Small intestine (tissue), 7 donors: ENCODE measurements around the gene CDH5. TPM values are rescaled to one million over a fixed set of nuclear protein-coding genes. Genes with fewer than 3 reads are reported as not detected.

ENCODE experiments used
- DNase-seq, 2 donors: peaks; one replicate each; pipeline versions ENCODE4 v3.0.0 to v3.0.0-alpha.2; 2013
- FAIRE-seq: peaks from 2 replicates; lab custom pipeline; 2012; peaks lifted over from hg19 to GRCh38; lab: Jason Lieb, UNC
- H3K27ac ChIP-seq, 3 donors: one replicate each; pipeline ENCODE4 v1.5.1; 2013; ENCODE audit warnings: low read length in 2 of 3, mild to moderate bottlenecking in 2 of 3, control low read depth in 1 of 3, inconsistent platforms in 1 of 3, low read depth in 1 of 3, moderate library complexity in 1 of 3
- H3K27me3 ChIP-seq, 3 donors: one replicate each; pipeline ENCODE4 v1.6.1; 2013; ENCODE audit warnings: low read length in 3 of 3, inconsistent platforms in 1 of 3; ENCODE audit not compliant: control insufficient read depth in 3 of 3, insufficient read depth in 3 of 3
- H3K36me3 ChIP-seq, 3 donors: one replicate each; pipeline ENCODE4 v1.6.1; 2013; ENCODE audit warnings: low read length in 3 of 3, inconsistent platforms in 1 of 3, low read depth in 1 of 3, mild to moderate bottlenecking in 1 of 3, moderate library complexity in 1 of 3; ENCODE audit not compliant: control insufficient read depth in 3 of 3, insufficient read depth in 2 of 3
- H3K4me1 ChIP-seq, 3 donors: one replicate each; pipeline ENCODE4 v1.6.1; 2013; ENCODE audit warnings: low read length in 2 of 3, inconsistent platforms in 1 of 3, low read depth in 1 of 3, mild to moderate bottlenecking in 1 of 3, moderate library complexity in 1 of 3; ENCODE audit not compliant: control insufficient read depth in 3 of 3, insufficient read depth in 2 of 3
- H3K4me3 ChIP-seq, 3 donors: one replicate each; pipeline ENCODE4 v1.5.1; 2013; ENCODE audit warnings: low read length in 3 of 3, control low read depth in 1 of 3, inconsistent platforms in 1 of 3, low read depth in 1 of 3, mild to moderate bottlenecking in 1 of 3, moderate library complexity in 1 of 3
- H3K9me3 ChIP-seq, 2 donors: one replicate each; pipeline ENCODE4 v1.6.1; 2013; ENCODE audit warnings: low read depth in 1 of 2, low read length in 1 of 2; ENCODE audit not compliant: control insufficient read depth in 2 of 2, insufficient read depth in 1 of 2
- WGBS, 3 donors: extraction: QIAGEN DNeasy Blood & Tissue Kit; methylation state at CpG; one replicate each; pipeline ENCODE4 v1.1.7; 2013; 5-methylcytosine and 5-hydroxymethylcytosine counted together
- polyA plus RNA-seq, 4 donors: library from polyadenylated mRNA; stranded (reverse) in 3 of 4; unstranded in 1 of 4; fragments of 200-250 nt in 3 of 4; fragments of 120-200 nt in 1 of 4; gene quantifications; one replicate each; pipeline versions ENCODE4 v1.2.1 to v1.2.3, GENCODE V29; 2013
- donor health status: healthy with polysubstance abuse.
- donor health status: control.
- donor health status: control.
- donor health status: Bipolar disorder and iron deficiency.
- donor health status: healthy.

Gene CDH5
- polyA plus RNA-seq, 4 donors = 0.45 to 28.8 (median 7.6) TPM

DNA sequence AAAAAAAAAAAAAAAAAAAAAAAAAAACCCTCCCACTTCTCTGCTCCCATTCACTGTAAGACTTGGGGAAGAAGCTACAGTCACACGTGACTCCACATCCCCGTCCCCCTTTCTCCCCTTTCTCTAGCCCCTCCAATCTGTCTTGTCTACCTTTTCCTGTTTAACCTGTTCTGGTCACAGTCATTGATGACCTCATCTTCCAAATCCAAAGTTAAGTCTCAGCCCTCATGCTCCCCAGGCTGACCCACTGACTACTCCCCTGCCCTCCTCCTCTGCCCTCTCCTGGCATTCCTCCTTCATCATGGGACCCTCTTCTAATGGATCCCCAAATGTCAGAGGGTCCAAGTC, 1.6 kb upstream of the CDH5 start:
- H3K27me3 ChIP-seq = peaks cover 0 to 16% (median 2%) of the 10 kb centered on the region in 3 donors
- WGBS, 3 donors = 35 to 52% (median 52%) methylated on average over 2 of the region's 2 CpGs
- H3K4me1 ChIP-seq = no peaks in the 10 kb centered on the region
- DNase-seq (no peak), FAIRE-seq (no peak)
- H3K27ac ChIP-seq = peak overlapping the region in 2 of 3 donors; percentile 23 to 46
- no peak overlapping the region for H3K4me3 ChIP-seq
- H3K9me3 ChIP-seq = no peaks in the 10 kb centered on the region
- H3K36me3 ChIP-seq = no peaks in the 10 kb centered on the region

- no peaks in the 10 kb centered on the region for H3K36me3 ChIP-seq
- no peak for DNase-seq
- H3K27ac ChIP-seq = peak overlapping the region in 2 of 3 donors; percentile 23 to 74
- WGBS, 3 donors = 26 to 38% (median 36%) methylated on average over 4 of the region's 4 CpGs
- H3K27me3 ChIP-seq = peaks cover 0 to 15% (median 2%) of the 10 kb centered on the region in 3 donors
- H3K4me1 ChIP-seq = no peaks in the 10 kb centered on the region
- FAIRE-seq = no peak
- no peak overlapping the region for H3K4me3 ChIP-seq
- no peaks in the 10 kb centered on the region for H3K9me3 ChIP-seq
These were observed 840 bp upstream of the CDH5 start for GRCh38 chr16:66365651-66366050.

- H3K27ac ChIP-seq = peak overlapping the region in 1 of 3 donors; percentile 84
- no peaks in the 10 kb centered on the region for H3K36me3 ChIP-seq
- peak overlapping the region in 1 of 3 donors; percentile 12 for H3K4me3 ChIP-seq
- no peaks in the 10 kb centered on the region for H3K4me1 ChIP-seq
- DNase-seq = no peak
- H3K9me3 ChIP-seq = no peaks in the 10 kb centered on the region
- H3K27me3 ChIP-seq = peaks cover 0 to 4% (median 0%) of the 10 kb centered on the region in 3 donors
- FAIRE-seq = no peak
- 62 to 66% (median 66%) methylated on average over 11 of the region's 11 CpGs for WGBS, 3 donors
These were observed 1.7 kb downstream of the CDH5 start for GRCh38 chr16:66367968-66368891.

GRCh38 chr16:66369055-66369592, 2.6 kb downstream of the CDH5 start:
- DNase-seq (no peak), FAIRE-seq (no peak)

GRCh38 chr16:66370786-66371684, 4.5 kb downstream of the CDH5 start:
- DNase-seq (no peak), FAIRE-seq (no peak)
- H3K4me1 ChIP-seq = no peaks in the 10 kb centered on the region
- H3K27me3 ChIP-seq = no peaks in the 10 kb centered on the region
- WGBS, 3 donors = 59 to 70% (median 64%) methylated on average over 9 of the region's 9 CpGs
- H3K4me3 ChIP-seq = no peak overlapping the region
- H3K9me3 ChIP-seq = no peaks in the 10 kb centered on the region
- no peak overlapping the region for H3K27ac ChIP-seq
- H3K36me3 ChIP-seq = no peaks in the 10 kb centered on the region

More at GRCh38 chr16:66369055-66369592, 2.6 kb downstream of the CDH5 start:
- peak overlapping the region in 1 of 3 donors; percentile 12 for H3K4me3 ChIP-seq
- H3K9me3 ChIP-seq = no peaks in the 10 kb centered on the region
- WGBS, 3 donors = 50 to 61% (median 61%) methylated on average over 5 of the region's 5 CpGs
- no peaks in the 10 kb centered on the region for H3K27me3 ChIP-seq
- H3K27ac ChIP-seq = peak overlapping the region in 1 of 3 donors; percentile 84
- no peaks in the 10 kb centered on the region for H3K36me3 ChIP-seq
- H3K4me1 ChIP-seq = no peaks in the 10 kb centered on the region

DNA sequence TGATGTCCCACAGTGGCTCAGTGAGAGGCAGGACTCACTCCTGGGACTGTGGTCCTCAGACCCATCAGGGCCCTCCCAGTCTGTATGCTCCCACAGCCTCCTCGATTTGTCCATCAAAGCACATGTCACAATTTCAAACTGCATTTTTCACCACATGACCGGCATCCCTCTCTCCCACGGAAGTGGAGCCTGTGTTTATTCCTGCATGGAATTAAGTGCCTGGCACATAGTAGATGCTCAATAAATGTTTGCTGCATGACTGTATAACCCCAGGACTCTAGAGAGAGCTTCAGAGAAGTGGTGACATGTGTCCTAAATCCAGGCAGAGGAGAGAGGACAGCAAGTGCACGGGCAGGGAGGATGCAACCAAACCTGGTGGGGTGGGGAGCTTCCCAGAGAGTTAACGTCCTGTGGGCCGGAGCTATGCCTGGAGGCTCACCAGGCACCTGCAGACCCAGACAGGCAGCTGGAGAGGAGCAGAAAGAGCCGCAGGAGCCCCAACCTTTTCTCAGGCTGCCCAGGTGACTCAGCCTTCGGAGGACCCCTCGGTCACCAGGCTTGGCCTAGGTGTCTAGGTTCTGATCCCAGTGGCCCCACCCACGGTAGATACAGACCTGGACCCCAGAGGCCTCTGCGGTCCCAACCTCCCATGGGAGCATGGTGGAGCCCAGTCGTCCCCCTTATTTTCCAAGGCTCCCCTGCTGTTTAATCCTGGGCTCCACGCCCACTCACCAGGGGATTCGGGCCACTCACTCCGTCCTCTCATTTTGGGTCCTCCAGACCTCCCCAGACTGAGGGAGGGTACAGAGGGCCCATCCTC, 5.8 kb downstream of the CDH5 start:
- Histone ChIP-seq H3K27ac (no peak overlapping the region), H3K4me3 (no peak overlapping the region), H3K9me3 (no peaks in the 10 kb centered on the region), H3K27me3 (no peaks in the 10 kb centered on the region), H3K4me1 (no peaks in the 10 kb centered on the region), H3K36me3 (no peaks in the 10 kb centered on the region)
- 77 to 81% (median 81%) methylated on average over 15 of the region's 15 CpGs for WGBS, 3 donors
- DNase-seq = no peak
- no peak for FAIRE-seq

GRCh38 chr16:66372898-66373155, 6.3 kb downstream of the CDH5 start:
- no peak overlapping the region for H3K27ac ChIP-seq
- 74 to 90% (median 86%) methylated on average over 4 of the region's 4 CpGs for WGBS, 3 donors
- FAIRE-seq (no peak), DNase-seq (no peak)
- no peak overlapping the region for H3K4me3 ChIP-seq
- H3K36me3 ChIP-seq = no peaks in the 10 kb centered on the region
- H3K4me1 ChIP-seq = no peaks in the 10 kb centered on the region
- H3K9me3 ChIP-seq = no peaks in the 10 kb centered on the region
- no peaks in the 10 kb centered on the region for H3K27me3 ChIP-seq
